WI38 (cell line): ENCODE measurements around the gene PCDHGA2.

ENCODE experiments used
- H3K4me3 ChIP-seq: 2 replicates; pipeline ENCODE4 v1.5.1; 2011; ENCODE audit warnings: low read depth, mild to moderate bottlenecking, control low read depth, low read length
- TF ChIP-seq, protein P1 (sequence below): IDR thresholded peaks from 2 replicates; pipeline ENCODE4 v1.5.1; 2012; ENCODE audit warnings: low read depth, mild to moderate bottlenecking, control low read depth, low read length

PCDHGA2 gene

DNA sequence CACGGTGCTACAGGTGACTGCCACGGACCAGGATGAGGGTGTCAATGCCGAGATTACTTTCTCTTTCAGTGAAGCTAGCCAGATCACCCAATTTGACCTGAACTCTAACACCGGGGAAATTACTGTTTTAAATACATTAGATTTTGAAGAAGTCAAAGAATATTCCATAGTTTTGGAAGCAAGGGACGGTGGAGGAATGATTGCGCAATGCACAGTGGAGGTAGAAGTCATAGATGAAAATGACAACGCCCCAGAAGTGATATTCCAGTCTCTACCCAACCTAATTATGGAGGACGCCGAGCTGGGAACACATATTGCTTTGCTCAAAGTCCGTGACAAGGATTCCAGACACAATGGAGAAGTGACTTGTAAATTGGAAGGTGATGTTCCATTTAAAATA is 50.1 kb downstream of the PCDHGA2 start:
- TF ChIP-seq, protein P1, sequence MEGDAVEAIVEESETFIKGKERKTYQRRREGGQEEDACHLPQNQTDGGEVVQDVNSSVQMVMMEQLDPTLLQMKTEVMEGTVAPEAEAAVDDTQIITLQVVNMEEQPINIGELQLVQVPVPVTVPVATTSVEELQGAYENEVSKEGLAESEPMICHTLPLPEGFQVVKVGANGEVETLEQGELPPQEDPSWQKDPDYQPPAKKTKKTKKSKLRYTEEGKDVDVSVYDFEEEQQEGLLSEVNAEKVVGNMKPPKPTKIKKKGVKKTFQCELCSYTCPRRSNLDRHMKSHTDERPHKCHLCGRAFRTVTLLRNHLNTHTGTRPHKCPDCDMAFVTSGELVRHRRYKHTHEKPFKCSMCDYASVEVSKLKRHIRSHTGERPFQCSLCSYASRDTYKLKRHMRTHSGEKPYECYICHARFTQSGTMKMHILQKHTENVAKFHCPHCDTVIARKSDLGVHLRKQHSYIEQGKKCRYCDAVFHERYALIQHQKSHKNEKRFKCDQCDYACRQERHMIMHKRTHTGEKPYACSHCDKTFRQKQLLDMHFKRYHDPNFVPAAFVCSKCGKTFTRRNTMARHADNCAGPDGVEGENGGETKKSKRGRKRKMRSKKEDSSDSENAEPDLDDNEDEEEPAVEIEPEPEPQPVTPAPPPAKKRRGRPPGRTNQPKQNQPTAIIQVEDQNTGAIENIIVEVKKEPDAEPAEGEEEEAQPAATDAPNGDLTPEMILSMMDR: no peak
- no peak overlapping the region for H3K4me3 ChIP-seq

DNA sequence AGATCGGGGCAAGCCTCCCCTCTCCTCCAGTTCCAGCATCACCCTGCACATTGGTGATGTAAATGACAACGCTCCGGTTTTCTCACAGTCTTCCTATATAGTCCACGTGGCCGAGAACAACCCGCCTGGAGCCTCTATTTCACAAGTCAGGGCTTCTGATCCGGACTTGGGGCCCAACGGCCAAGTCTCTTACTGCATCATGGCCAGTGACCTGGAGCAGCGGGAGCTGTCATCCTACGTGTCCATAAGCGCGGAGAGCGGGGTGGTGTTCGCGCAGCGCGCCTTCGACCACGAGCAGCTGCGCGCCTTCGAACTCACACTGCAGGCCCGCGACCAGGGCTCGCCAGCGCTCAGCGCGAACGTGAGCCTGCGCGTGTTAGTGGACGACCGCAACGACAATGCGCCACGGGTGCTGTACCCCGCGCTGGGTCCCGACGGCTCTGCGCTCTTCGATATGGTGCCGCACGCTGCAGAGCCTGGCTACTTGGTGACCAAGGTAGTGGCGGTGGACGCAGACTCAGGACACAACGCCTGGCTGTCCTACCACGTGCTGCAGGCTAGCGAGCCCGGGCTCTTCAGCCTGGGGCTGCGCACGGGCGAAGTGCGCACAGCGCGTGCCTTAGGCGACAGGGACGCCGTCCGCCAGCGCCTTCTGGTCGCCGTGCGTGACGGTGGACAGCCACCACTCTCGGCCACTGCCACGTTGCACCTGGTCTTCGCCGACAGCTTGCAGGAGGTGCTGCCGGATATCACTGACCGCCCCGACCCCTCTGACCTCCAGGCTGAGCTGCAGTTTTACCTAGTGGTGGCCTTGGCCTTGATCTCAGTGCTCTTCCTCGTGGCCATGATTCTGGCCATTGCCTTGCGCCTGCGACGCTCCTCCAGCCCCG is 50.8 kb downstream of the PCDHGA2 start:
- H3K4me3 ChIP-seq: no peak overlapping the region
- TF ChIP-seq, protein P1: no peak

DNA sequence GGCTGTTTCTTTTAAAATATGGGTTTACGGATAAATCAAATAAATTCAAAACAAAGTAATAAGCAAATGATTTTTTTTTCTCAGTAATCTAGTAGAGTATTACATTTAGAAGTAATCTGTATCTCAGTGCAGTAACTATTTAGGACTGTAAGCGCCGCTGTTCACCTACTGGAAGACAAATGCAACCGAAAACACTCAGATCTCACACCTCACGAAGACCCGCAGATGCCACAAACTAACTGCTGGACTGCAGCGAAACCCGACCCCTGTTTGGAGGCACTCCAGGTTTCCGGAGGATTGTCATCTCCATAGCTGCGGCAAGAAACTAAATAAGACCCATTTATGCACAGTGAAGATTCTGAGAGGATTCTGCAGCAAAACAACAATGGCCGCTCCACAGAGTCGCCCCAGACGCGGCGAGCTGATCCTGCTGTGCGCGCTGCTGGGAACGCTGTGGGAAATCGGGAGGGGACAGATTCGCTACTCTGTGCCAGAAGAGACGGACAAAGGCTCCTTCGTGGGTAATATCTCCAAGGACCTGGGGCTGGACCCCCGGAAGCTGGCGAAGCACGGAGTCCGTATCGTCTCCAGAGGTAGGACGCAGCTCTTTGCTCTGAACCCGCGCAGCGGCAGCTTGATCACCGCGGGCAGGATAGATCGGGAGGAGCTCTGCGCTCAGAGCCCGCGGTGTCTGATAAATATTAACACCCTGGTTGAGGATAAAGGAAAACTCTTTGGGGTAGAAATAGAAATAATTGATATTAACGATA is 54.1 kb downstream of the PCDHGA2 start, which contains the start of gene PCDHGA8:
Gene PCDHGA8, plus strand, starts transcription at position 205 of the 770 bp plus-strand sequence. Its CDS starts 181 bp downstream, at position 386.
- no peak within 1 kb of the TSS for H3K4me3 ChIP-seq
- TF ChIP-seq, protein P1: no peak
